GM12878 (cell line): ENCODE results near the gene PCDHGB5. TPM values are rescaled to one million over a fixed set of nuclear protein-coding genes. Genes with fewer than 3 reads are reported as not detected.

Experiments used
- ATAC-seq: fragments of 200-7000 bp; cut with Tn5 transposase; 3 replicates; pipeline ENCODE4 v1.9.1; 2020; ENCODE audit warnings: mild to moderate bottlenecking, moderate library complexity
- BruUV-seq: library from RNA; stranded (reverse); fragments of 400-500 nt; replicated peaks from 2 replicates; lab custom pipeline; 2021; lab: Mats Ljungman, UMichigan
- CTCF ChIA-PET: fragments of 300-600 bp; sonication (Branson Sonifier 250); formaldehyde crosslinking; extraction: SDS; loops from one replicate; lab custom pipeline; 2021; ENCODE audit warnings: inconsistent platforms; lab: Yijun Ruan, JAX
- POLR2A ChIA-PET: fragments of 350-600 bp; formaldehyde crosslinking; extraction: SDS; loops from one replicate; lab custom pipeline; 2021; ENCODE audit warnings: inconsistent platforms; lab: Charles Lee
- RAD21 ChIA-PET: fragments of 300-600 bp; sonication (Branson Sonifier 250); formaldehyde crosslinking; loops from one replicate; lab custom pipeline; 2023; ENCODE audit warnings: antibody characterized with exemption; ENCODE audit not compliant: unreplicated experiment; lab: Charles Lee
- SMC1A ChIA-PET: fragments of 300-600 bp; sonication (Branson Sonifier 250); formaldehyde crosslinking; loops from one replicate; lab custom pipeline; 2023; ENCODE audit not compliant: unreplicated experiment, uncharacterized antibody; lab: Charles Lee
- DNase-seq: peaks from one replicate; pipeline ENCODE4 v3.0.0-alpha.2; 2011; ENCODE audit warnings: low read depth, low spot score
- FAIRE-seq: peaks from 3 replicates; lab custom pipeline; 2011; peaks lifted over from hg19 to GRCh38; lab: Jason Lieb, UNC
- H2AFZ ChIP-seq: 2 replicates; pipeline ENCODE4 v1.6.0; 2011; ENCODE audit warnings: low read depth, low read length, control low read depth; ENCODE audit not compliant: control insufficient read depth
- H3K27ac ChIP-seq: 2 replicates; pipeline ENCODE4 v1.5.1; 2011; ENCODE audit warnings: control low read depth; ENCODE audit not compliant: control insufficient read depth, insufficient read depth
- H3K27me3 ChIP-seq, 2 experiments: replicated peaks in 1 of 2; 2 replicates each; pipeline versions ENCODE4 v1.6.0 to v1.6.1; 2011; ENCODE audit warnings: low read length in 1 of 2; ENCODE audit not compliant: control insufficient read depth in 2 of 2, insufficient read depth in 2 of 2
- H3K36me3 ChIP-seq, 2 experiments: 2 replicates each; pipeline ENCODE4 v1.5.1; 2011; ENCODE audit warnings: low read length in 1 of 2; ENCODE audit not compliant: control insufficient read depth in 2 of 2, insufficient read depth in 2 of 2
- H3K4me1 ChIP-seq: 2 replicates; pipeline ENCODE4 v1.6.1; 2011; ENCODE audit warnings: mild to moderate bottlenecking, low read length, moderate library complexity, mixed read lengths; ENCODE audit not compliant: control insufficient read depth, insufficient read depth
- H3K4me2 ChIP-seq: 2 replicates; pipeline ENCODE4 v1.6.0; 2011; ENCODE audit warnings: control low read depth; ENCODE audit not compliant: control insufficient read depth, insufficient read depth
- H3K4me3 ChIP-seq: fragments of 200-600 bp; sonication (generic); 2 replicates; pipeline ENCODE4 v1.5.1; 2016
- H3K79me2 ChIP-seq: 2 replicates; pipeline ENCODE4 v1.6.0; 2011; ENCODE audit warnings: low read length; ENCODE audit not compliant: control insufficient read depth, insufficient read depth
- H3K9ac ChIP-seq: 2 replicates; pipeline ENCODE4 v1.8.0; 2011; ENCODE audit warnings: low read length, control low read depth, mixed read lengths; ENCODE audit not compliant: control insufficient read depth, insufficient read depth
- H3K9me3 ChIP-seq: replicated peaks from 3 replicates; pipeline ENCODE4 v1.5.1; 2011; ENCODE audit warnings: mild to moderate bottlenecking, low read length; ENCODE audit not compliant: control insufficient read depth, insufficient read depth
- H4K20me1 ChIP-seq: 2 replicates; pipeline ENCODE4 v1.6.0; 2011; ENCODE audit not compliant: control insufficient read depth, insufficient read depth
- FOXK2 ChIP-seq: fragments of 450-650 bp; IDR thresholded peaks from 2 replicates; pipeline ENCODE4 v1.6.1; 2017; ENCODE audit warnings: mild to moderate bottlenecking, moderate library complexity
- MEF2A ChIP-seq: IDR thresholded peaks from 2 replicates; pipeline ENCODE4 v1.6.1; 2011; ENCODE audit warnings: low read depth, mild to moderate bottlenecking, low read length, moderate library complexity; ENCODE audit not compliant: insufficient read depth
- NFXL1 ChIP-seq: fragments of 450-650 bp; IDR thresholded peaks from 2 replicates; pipeline ENCODE4 v1.6.1; 2017; ENCODE audit warnings: antibody characterized with exemption, mild to moderate bottlenecking, borderline replicate concordance
- RUNX3 ChIP-seq: IDR thresholded peaks from 2 replicates; pipeline ENCODE4 v1.6.1; 2012; ENCODE audit warnings: low read length, inconsistent platforms
- SIN3A ChIP-seq: IDR thresholded peaks from 2 replicates; pipeline ENCODE4 v1.6.1; 2012; ENCODE audit warnings: low read depth, low read length, improper control_type of control experiment
- SMC3 ChIP-seq: IDR thresholded peaks from 2 replicates; pipeline ENCODE4 v1.6.1; 2011; ENCODE audit warnings: low read length, improper control_type of control experiment, borderline replicate concordance
- TCF3 ChIP-seq: IDR thresholded peaks from 2 replicates; pipeline ENCODE4 v1.6.1; 2012; ENCODE audit warnings: low read depth, mild to moderate bottlenecking, low read length, borderline replicate concordance; ENCODE audit not compliant: insufficient read depth
- WGBS: methylation state at CpG from one replicate; pipeline ENCODE4 v1.1.6; 2016; ENCODE audit warnings: low lambda C conversion rate; ENCODE audit not compliant: insufficient replicate concordance, insufficient coverage; ENCODE audit errors: missing lambda C conversion rate; 5-methylcytosine and 5-hydroxymethylcytosine counted together
- in situ Hi-C: fragments of 300-500 bp; cut with MboI; formaldehyde crosslinking; loops from 9 replicates; pipeline ENCODE4 v1.14.3; 2018; ENCODE audit warnings: mixed read lengths
- intact Hi-C: fragments of 100-400 bp; cut with micrococcal nuclease; formaldehyde crosslinking; loops from one replicate; pipeline ENCODE4 v1.14.2; 2022; ENCODE audit not compliant: unreplicated experiment
- polyA plus RNA-seq, 11 experiments: library from polyadenylated mRNA; depleted of rRNA in 4 of 11; unstranded in 6 of 11; stranded (reverse) in 5 of 11; fragments of >200 nt; fragmentation: Nextera tagmentation in 4 of 11; fragmentation: Illumina TruSeq in 1 of 11; extraction: Ambion mirVana in 4 of 11; extraction: Trizol in 1 of 11; gene quantifications; 1 replicate in 1 of 11; 2 replicates in 10 of 11; pipeline versions ENCODE4 v1.2.1 to v1.2.3, GENCODE V29; 2011 to 2016; ENCODE audit warnings: inconsistent platforms in 2 of 11, missing spikeins in 2 of 11, low read depth in 1 of 11
- total RNA-seq, 4 experiments: library from RNA; depleted of rRNA in 3 of 4; stranded (reverse); fragments of >200 nt in 3 of 4; fragmentation: Illumina TruSeq in 1 of 4; extraction: Trizol in 1 of 4; gene quantifications; 2 replicates each; pipeline versions ENCODE4 v1.2.1 to v1.2.3, GENCODE V29; 2013 to 2021
- TF ChIP-seq, protein P1 (sequence below): IDR thresholded peaks from 2 replicates; pipeline ENCODE4 v1.6.1; 2012; ENCODE audit warnings: low read depth, low read length, improper control_type of control experiment
- TF ChIP-seq, protein P2 (sequence below): fragments of 450-650 bp; formaldehyde crosslinking; IDR thresholded peaks from 2 replicates; pipeline ENCODE4 v1.4.0; 2022; ENCODE audit warnings: mild to moderate bottlenecking, moderate library complexity
- TF ChIP-seq, protein P3 (sequence below): fragments of 450-650 bp; IDR thresholded peaks from 2 replicates; pipeline ENCODE4 v1.6.1; 2017; ENCODE audit warnings: mild to moderate bottlenecking
- TF ChIP-seq, protein P4 (sequence below): fragments of 150-350 bp; IDR thresholded peaks from 2 replicates; pipeline ENCODE4 v1.6.1; 2016; ENCODE audit warnings: low read depth, low read length

The PCDHGB5 gene
- total and polyA plus RNA-seq, 10 of the 15 experiments (the other 5 are each of a cell fraction or from before 2014, with no cell fraction given) = 0.02 to 2.3 (median 1.3) TPM; not detected in 1

DNA sequence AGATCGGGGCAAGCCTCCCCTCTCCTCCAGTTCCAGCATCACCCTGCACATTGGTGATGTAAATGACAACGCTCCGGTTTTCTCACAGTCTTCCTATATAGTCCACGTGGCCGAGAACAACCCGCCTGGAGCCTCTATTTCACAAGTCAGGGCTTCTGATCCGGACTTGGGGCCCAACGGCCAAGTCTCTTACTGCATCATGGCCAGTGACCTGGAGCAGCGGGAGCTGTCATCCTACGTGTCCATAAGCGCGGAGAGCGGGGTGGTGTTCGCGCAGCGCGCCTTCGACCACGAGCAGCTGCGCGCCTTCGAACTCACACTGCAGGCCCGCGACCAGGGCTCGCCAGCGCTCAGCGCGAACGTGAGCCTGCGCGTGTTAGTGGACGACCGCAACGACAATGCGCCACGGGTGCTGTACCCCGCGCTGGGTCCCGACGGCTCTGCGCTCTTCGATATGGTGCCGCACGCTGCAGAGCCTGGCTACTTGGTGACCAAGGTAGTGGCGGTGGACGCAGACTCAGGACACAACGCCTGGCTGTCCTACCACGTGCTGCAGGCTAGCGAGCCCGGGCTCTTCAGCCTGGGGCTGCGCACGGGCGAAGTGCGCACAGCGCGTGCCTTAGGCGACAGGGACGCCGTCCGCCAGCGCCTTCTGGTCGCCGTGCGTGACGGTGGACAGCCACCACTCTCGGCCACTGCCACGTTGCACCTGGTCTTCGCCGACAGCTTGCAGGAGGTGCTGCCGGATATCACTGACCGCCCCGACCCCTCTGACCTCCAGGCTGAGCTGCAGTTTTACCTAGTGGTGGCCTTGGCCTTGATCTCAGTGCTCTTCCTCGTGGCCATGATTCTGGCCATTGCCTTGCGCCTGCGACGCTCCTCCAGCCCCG lies 8.3 kb upstream of the PCDHGB5 start:
- no peak overlapping the region for H3K4me2 ChIP-seq
- intact Hi-C loops (no loop called here), in situ Hi-C loops (no loop called here)
- POLR2A ChIA-PET = no interaction called here
- H3K9me3 ChIP-seq = peaks cover 5% of the 10 kb centered on the region; the same call in 2 of the 3 replicates
- RAD21 ChIA-PET = no interaction called here
- no peaks in the 10 kb centered on the region for H3K79me2 ChIP-seq
- no peaks in the 10 kb centered on the region for H4K20me1 ChIP-seq
- no peaks in the 10 kb centered on the region for H3K36me3 ChIP-seq
- FAIRE-seq (no peak), ATAC-seq (no peak), DNase-seq (no peak)
- CTCF ChIA-PET = interaction anchor here (1.6 to 2.8 kb wide), 2 partner anchors 9 to 20 kb away, joined by 6 to 8 read pairs; partner anchors contain the start of gene PCDHGB3
- no TSS peak for BruUV-seq
- no peak overlapping the region for H3K4me3 ChIP-seq
- no peaks in the 10 kb centered on the region for H3K27me3 ChIP-seq
- H3K4me1 ChIP-seq = no peaks in the 10 kb centered on the region
- H2AFZ ChIP-seq = no peak overlapping the region
- WGBS = 86% methylated on average over 73 of the region's 77 CpGs
- SMC1A ChIA-PET = no interaction called here
- H3K9ac ChIP-seq = no peak overlapping the region
- no peak overlapping the region for H3K27ac ChIP-seq
- TF ChIP-seq MEF2A (no peak), FOXK2 (no peak), RUNX3 (no peak), SIN3A (no peak), TCF3 (no peak), SMC3 (no peak), NFXL1 (no peak)
- TF ChIP-seq, protein P1, sequence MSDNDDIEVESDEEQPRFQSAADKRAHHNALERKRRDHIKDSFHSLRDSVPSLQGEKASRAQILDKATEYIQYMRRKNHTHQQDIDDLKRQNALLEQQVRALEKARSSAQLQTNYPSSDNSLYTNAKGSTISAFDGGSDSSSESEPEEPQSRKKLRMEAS = no peak
- TF ChIP-seq, protein P2, sequence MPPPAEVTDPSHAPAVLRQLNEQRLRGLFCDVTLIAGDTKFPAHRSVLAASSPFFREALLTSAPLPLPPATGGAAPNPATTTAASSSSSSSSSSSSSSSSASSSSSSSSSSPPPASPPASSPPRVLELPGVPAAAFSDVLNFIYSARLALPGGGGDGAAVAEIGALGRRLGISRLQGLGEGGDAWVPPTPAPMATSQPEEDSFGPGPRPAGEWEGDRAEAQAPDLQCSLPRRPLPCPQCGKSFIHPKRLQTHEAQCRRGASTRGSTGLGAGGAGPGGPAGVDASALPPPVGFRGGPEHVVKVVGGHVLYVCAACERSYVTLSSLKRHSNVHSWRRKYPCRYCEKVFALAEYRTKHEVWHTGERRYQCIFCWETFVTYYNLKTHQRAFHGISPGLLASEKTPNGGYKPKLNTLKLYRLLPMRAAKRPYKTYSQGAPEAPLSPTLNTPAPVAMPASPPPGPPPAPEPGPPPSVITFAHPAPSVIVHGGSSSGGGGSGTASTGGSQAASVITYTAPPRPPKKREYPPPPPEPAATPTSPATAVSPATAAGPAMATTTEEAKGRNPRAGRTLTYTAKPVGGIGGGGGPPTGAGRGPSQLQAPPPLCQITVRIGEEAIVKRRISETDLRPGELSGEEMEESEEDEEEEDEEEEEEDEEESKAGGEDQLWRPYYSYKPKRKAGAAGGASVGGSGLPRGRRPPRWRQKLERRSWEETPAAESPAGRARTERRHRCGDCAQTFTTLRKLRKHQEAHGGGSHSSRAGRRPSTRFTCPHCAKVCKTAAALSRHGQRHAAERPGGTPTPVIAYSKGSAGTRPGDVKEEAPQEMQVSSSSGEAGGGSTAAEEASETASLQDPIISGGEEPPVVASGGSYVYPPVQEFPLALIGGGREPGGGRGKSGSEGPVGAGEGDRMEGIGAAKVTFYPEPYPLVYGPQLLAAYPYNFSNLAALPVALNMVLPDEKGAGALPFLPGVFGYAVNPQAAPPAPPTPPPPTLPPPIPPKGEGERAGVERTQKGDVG (CRISPR knock-in tag) = no peak
- TF ChIP-seq, protein P3, sequence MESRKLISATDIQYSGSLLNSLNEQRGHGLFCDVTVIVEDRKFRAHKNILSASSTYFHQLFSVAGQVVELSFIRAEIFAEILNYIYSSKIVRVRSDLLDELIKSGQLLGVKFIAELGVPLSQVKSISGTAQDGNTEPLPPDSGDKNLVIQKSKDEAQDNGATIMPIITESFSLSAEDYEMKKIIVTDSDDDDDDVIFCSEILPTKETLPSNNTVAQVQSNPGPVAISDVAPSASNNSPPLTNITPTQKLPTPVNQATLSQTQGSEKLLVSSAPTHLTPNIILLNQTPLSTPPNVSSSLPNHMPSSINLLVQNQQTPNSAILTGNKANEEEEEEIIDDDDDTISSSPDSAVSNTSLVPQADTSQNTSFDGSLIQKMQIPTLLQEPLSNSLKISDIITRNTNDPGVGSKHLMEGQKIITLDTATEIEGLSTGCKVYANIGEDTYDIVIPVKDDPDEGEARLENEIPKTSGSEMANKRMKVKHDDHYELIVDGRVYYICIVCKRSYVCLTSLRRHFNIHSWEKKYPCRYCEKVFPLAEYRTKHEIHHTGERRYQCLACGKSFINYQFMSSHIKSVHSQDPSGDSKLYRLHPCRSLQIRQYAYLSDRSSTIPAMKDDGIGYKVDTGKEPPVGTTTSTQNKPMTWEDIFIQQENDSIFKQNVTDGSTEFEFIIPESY = no peak
- TF ChIP-seq, protein P4, sequence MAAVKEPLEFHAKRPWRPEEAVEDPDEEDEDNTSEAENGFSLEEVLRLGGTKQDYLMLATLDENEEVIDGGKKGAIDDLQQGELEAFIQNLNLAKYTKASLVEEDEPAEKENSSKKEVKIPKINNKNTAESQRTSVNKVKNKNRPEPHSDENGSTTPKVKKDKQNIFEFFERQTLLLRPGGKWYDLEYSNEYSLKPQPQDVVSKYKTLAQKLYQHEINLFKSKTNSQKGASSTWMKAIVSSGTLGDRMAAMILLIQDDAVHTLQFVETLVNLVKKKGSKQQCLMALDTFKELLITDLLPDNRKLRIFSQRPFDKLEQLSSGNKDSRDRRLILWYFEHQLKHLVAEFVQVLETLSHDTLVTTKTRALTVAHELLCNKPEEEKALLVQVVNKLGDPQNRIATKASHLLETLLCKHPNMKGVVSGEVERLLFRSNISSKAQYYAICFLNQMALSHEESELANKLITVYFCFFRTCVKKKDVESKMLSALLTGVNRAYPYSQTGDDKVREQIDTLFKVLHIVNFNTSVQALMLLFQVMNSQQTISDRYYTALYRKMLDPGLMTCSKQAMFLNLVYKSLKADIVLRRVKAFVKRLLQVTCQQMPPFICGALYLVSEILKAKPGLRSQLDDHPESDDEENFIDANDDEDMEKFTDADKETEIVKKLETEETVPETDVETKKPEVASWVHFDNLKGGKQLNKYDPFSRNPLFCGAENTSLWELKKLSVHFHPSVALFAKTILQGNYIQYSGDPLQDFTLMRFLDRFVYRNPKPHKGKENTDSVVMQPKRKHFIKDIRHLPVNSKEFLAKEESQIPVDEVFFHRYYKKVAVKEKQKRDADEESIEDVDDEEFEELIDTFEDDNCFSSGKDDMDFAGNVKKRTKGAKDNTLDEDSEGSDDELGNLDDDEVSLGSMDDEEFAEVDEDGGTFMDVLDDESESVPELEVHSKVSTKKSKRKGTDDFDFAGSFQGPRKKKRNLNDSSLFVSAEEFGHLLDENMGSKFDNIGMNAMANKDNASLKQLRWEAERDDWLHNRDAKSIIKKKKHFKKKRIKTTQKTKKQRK = no peak
